ENCODE results near the gene RAB13. TPM values are rescaled to one million over a fixed set of nuclear protein-coding genes. Genes with fewer than 3 reads are reported as not detected.

The RAB13 gene
- total and polyA plus RNA-seq, 2 of the 8 experiments (the other 6 are each of a cell fraction or from before 2014, with no cell fraction given) = 70.5 to 157 TPM

DNA sequence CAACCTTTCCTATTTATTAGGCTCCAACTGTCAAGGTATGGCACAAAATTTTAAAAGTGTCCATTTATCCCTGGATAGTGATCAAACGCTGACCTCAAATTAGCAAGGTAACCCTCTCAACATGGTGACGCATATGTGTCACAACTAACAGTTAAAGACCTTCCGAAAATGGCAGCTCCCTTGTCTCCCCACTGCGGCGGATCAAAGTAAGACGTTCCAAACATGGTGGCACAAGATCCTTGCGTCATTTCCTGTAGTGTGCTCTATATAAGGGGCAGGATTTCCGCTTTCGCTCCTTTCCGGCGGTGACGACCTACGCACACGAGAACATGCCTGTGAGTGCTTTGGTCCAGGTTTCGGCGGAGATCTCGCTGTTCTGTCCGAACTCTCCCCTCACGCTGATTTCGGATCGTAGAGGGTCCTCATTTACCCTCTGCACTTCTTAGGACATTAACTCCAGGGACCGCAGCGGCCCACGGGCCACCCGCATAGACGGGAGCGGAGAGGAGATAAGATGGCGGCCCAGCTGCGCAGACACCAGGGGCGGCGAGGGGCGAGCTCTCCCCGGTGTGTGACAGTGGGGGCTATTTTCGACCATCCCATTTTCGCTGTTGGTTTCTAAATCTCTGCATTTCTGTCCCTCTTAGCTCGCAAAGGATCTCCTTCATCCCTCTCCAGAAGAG lies 4.5 kb upstream of the RAB13 start, which contains the start of gene RPS27 (continued):
- TF ChIP-seq ATF3 (IDR thresholded peaks at IDR 0.05; ENCODE audit: insufficient read depth, low read depth, low read length) (no peak), JUN (IDR thresholded peaks at IDR 0.05; ENCODE audit: low read depth, low read length) (no peak), CTBP2 (IDR thresholded peaks at IDR 0.05; ENCODE audit: borderline replicate concordance, insufficient read depth, insufficient read length, low read length) (no peak), EGR1 (IDR thresholded peaks at IDR 0.05; ENCODE audit: borderline replicate concordance, low read depth, low read length) (no peak), JUND (IDR thresholded peaks at IDR 0.05; ENCODE audit: low read length) (peak; percentile 76), RNF2 (IDR thresholded peaks at IDR 0.05; ENCODE audit: borderline replicate concordance, low read depth, low read length, missing control alignments, poor library complexity, severe bottlenecking) (no peak), CREB1 (IDR thresholded peaks at IDR 0.05) (peak; percentile 94), RBBP5 (IDR thresholded peaks at IDR 0.05; ENCODE audit: borderline replicate concordance, low read depth, low read length) (no peak), NANOG (IDR thresholded peaks at IDR 0.05; ENCODE audit: insufficient read depth, low read depth, low read length, poor library complexity, severe bottlenecking) (no peak), YY1 (IDR thresholded peaks at IDR 0.05; ENCODE audit: low read depth, low read length) (peak; percentile 99), EP300 (IDR thresholded peaks at IDR 0.05; ENCODE audit: borderline replicate concordance in 1 of 2, low read depth in 2 of 2, low read length in 2 of 2) (no peak), HDAC2 (IDR thresholded peaks at IDR 0.05; ENCODE audit: borderline replicate concordance in 1 of 2, low read depth in 2 of 2, low read length in 2 of 2) (peak in 1 of 2 experiments; percentile 65; a peak in 1 of 4 replicates), HDAC6 (IDR thresholded peaks at IDR 0.05; ENCODE audit: low read depth, low read length) (no peak), CBX5 (IDR thresholded peaks at IDR 0.05; ENCODE audit: low read depth, low read length) (no peak), BCL11A (IDR thresholded peaks at IDR 0.05; ENCODE audit: low read depth in 2 of 2, low read length in 2 of 2) (no peak), CHD2 (IDR thresholded peaks at IDR 0.05; ENCODE audit: low read length) (peak; percentile 60; the same call in 1 of the 2 replicates), RFX5 (IDR thresholded peaks at IDR 0.05; ENCODE audit: borderline replicate concordance, low read depth, low read length) (no peak), SIX5 (IDR thresholded peaks at IDR 0.05; ENCODE audit: low read depth, low read length) (peak; percentile 55; the same call in 1 of the 2 replicates), CBX8 (IDR thresholded peaks at IDR 0.05; ENCODE audit: borderline replicate concordance, low read depth, low read length) (no peak)
- TF ChIP-seq, protein P1, sequence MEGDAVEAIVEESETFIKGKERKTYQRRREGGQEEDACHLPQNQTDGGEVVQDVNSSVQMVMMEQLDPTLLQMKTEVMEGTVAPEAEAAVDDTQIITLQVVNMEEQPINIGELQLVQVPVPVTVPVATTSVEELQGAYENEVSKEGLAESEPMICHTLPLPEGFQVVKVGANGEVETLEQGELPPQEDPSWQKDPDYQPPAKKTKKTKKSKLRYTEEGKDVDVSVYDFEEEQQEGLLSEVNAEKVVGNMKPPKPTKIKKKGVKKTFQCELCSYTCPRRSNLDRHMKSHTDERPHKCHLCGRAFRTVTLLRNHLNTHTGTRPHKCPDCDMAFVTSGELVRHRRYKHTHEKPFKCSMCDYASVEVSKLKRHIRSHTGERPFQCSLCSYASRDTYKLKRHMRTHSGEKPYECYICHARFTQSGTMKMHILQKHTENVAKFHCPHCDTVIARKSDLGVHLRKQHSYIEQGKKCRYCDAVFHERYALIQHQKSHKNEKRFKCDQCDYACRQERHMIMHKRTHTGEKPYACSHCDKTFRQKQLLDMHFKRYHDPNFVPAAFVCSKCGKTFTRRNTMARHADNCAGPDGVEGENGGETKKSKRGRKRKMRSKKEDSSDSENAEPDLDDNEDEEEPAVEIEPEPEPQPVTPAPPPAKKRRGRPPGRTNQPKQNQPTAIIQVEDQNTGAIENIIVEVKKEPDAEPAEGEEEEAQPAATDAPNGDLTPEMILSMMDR (IDR thresholded peaks at IDR 0.05; ENCODE audit: control extremely low read depth in 1 of 3, insufficient read depth in 1 of 3, low read depth in 1 of 3, low read length in 3 of 3) = no peak

Data from H1 (cell line).